22Rv1 (cell line): Measurements from ENCODE around the gene PCIF1.
"Not testable (repeated sequence)": the region's sequence is repeated elsewhere in the genome, so short reads cannot be mapped to it uniquely, and the experiment has no call there.

Experiments
- H3K27ac ChIP-seq: fragments of 450-650 bp; 2 replicates; pipeline ENCODE4 v1.5.1; 2017
- CTCF ChIP-seq: fragments of 450-650 bp; IDR thresholded peaks from 2 replicates; pipeline ENCODE4 v1.5.1; 2017; ENCODE audit warnings: mild to moderate bottlenecking
- ZFX ChIP-seq: fragments of 450-650 bp; IDR thresholded peaks from 2 replicates; pipeline ENCODE4 v1.6.1; 2017; ENCODE audit warnings: antibody characterized with exemption, borderline replicate concordance

Gene PCIF1

DNA sequence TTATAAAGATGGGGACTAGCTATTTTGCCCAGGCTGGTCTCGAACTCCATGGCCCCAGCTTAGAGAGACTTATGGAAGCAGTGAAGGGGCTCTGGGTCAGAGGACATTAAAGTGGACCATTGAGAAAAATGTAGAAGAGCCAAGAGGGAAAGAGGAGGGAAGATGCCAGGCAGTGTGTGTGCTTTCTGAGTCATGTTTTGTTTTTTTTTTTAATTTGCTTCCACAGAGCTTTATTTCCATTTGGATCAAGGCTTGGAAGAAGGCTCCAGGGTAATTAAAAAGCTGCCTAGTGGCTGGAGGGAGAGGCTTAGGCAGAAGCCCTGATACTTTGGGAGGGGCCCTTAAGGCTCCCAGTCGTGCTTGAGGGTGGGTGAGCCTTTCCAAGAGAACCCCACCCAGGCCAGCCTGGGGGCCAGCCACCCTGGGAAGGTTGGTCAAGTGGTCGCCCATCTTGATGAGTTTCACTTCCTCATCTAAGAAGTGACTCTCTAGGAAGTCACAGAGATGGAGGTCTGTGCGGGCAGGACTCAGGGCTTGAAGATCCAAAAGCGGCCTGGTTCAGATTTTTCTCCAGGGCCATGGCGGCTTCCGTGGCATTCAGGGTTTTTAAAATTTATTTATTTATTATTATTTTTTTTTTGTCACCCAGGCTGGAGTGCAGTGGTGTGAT is 40.5 kb downstream of the PCIF1 start:
- peak overlapping the region; percentile 19; the same call in 1 of the 2 replicates for H3K27ac ChIP-seq
- no peak for TF ChIP-seq ZFX
- no peak for TF ChIP-seq CTCF

DNA sequence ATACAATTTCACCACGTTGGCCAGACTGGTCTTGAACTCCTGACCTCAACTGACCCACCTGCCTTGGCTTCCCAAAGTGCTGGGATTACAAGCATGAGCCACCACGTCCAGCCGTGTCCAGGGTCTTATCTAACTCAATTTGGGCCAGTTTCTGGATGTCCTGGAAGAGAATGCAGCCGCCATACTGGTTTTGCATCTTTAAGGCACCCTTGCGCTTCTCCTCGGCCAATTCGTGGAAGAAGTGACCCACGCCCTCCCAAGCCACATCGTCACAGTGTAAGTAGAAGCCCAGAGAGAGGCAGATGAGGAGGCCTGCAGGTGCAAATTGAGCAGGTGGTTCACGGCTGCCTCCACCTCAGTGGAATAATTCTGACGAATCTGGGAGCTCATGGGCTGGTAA is 41.2 kb downstream of the PCIF1 start:
- TF ChIP-seq ZFX: no peak
- no peak for TF ChIP-seq CTCF
- no peak overlapping the region for H3K27ac ChIP-seq

- TF ChIP-seq CTCF (no peak), ZFX (no peak)
- H3K27ac ChIP-seq: no peak overlapping the region
Measured at GRCh38 chr20:45976086-45976485, 41.6 kb downstream of the PCIF1 start.

- no peak overlapping the region for H3K27ac ChIP-seq
- TF ChIP-seq ZFX: no peak
- no peak for TF ChIP-seq CTCF
Measured at GRCh38 chr20:45981261-45981660, 46.8 kb downstream of the PCIF1 start.

GRCh38 chr20:45983279-45983743 is 48.8 kb downstream of the PCIF1 start:
- TF ChIP-seq ZFX (no peak), CTCF (no peak)
- no peak overlapping the region for H3K27ac ChIP-seq

DNA sequence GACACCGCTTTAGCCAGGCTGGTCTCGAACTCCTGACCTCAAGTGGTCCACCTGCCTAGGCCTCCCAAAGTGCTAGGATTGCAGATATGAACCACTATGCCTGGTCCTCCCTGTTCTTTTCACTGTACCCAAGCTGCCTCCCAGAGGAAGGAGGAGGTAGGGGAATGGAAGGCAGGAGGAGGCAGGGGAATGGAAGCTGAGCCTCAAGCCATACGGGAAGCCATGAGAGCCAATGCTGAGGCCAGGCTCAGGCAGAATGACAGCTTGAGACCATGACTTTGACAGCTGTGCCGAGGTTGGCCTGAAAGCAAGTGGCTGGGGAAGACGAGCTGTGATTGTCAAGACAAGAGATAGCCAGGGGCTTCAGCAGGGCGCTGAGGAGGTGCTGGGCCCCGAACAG is 51.1 kb downstream of the PCIF1 start:
- H3K27ac ChIP-seq: no peak overlapping the region
- no peak for TF ChIP-seq ZFX
- no peak for TF ChIP-seq CTCF

- H3K27ac ChIP-seq: no peak overlapping the region
- TF ChIP-seq ZFX (no peak), CTCF (peak; percentile 97)
Measured at GRCh38 chr20:45987108-45987780, 52.8 kb downstream of the PCIF1 start.

DNA sequence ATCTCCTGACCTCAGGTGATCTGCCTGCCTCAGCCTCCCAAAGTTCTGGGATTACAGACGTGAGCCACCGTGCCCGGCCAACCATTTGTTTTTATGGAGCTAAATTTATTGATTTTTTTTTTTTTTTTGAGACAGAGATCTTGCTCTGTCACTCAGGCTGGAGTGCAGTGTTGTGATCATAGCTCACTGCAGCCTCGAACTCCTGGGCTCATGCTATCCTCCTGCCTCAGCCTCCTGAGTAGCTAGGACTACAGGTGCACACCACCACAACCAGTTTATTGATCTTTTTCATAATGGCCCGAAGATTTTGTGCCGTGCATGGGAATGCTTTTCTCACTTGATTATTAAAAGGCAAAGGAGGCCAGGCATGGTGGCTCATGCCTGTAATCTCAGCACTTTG is 54.3 kb downstream of the PCIF1 start:
- H3K27ac ChIP-seq: not testable (repeated sequence)
